ENCODE results near the gene PGM5.

PGM5 gene

DNA sequence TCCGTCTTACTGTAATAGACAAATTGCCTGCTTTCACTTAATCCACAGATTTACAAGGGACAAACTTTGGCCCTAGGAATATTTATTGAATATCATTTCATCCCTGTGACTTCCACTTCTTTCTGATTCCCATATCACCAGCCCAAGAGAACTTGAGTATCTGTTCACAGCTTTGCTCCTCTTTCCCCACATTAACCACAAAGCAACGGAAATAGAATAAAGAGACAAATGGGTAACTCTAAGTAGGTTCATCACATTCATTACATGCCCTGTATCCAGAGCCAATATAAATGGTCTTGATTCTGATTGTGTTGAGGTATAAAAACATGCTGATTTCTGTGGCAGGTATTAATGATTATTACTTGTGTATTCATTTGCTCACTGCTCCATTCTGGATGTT lies 142.4 kb downstream of the PGM5 start:
- no peak for DNase-seq

DNA sequence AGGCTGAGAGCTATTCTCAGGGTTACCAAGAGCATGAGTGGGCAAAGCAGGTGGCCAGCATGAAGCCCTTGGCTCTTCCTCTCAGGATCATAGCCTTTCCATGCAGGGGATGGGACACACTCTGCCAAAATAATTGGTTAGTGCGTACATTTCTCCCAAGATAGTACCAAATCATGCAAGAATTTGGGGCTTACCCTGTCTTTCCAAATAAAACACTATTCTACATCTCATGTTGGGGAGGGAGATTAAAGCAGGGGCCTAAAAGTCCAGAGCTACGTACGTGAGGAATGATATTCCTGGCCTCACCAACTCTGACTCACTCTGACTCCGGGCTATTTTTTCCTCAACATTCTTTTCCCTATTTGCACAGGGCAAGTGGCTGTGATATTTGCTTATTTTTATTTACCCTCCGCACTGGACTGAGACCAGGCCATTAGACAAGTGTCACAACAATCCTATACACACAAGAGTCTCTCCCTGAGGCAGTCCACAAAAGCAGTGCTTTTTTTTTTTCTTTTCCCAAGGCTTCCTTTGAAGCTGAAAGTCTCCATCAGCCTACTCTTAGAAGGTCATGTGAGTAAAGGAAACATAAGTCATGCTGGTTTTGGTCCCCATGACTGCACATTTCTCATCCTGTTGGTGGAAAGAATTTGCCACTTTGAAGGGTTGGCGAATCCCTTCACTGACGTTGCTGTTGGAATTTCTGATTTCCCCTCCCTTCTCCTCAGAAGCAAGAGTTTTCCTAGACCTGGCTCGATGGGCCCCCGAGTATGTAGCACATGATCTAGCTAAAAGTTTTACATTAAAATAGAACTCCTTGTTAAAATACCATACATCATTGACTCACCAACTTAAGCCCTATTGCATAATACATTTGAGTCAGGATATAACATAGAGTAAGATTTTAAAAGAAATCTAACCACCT lies 144.3 kb downstream of the PGM5 start:
- DNase-seq = peak; percentile 45

DNA sequence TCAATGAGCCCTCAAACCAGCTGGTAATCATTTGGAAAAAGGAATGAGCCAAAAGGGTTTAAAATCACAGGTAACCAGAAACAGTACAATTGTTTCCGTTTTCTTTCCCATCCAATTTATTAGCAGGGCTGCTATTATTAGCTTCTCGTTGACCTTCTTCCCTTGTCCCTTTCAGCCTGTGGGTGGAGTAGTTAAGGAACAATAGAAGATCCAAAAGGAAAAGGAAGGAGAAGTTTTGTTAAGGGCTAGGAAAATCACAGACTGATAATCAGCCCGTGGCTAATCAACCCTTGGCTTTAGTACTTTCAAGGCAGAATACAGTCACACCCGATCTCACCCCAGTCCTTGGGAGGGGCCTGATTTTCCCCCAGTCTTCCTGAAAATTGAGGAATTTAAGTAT lies 145.9 kb downstream of the PGM5 start:
- no peak for DNase-seq

DNA sequence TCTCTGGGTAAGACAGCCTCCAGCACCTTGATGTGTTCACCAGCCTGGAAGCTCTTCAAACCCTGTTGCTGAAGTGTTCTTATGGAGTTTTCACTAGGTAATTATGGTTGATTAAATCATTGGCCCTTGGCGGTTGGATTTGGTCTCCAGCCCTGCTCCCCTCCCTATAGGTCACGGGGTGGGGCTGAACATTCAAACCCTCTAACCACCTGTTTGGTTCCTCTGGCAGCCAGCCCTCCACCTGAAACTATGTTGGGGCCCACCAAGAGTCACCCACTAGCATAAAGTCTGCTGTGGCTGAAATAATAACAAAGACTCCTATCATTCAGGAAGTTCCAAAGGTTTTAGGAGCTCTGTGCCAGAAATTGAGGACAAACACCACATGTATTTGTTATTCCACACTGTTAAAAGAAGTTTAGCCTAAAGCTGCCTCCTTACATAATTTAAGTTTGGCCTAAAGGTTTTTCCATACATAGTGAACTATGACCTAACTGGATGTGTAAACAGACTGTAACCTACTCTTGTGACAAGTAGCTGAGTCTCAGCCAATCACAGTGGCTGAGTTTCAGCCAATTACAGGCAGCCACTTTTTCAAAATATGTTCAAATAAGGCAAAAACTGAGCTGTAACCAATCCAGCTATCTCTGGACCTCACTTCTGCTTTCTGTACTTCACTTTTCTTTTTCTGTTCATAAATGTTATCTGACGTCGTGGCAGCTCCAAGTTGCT lies 149.4 kb downstream of the PGM5 start:
- DNase-seq = no peak

DNA sequence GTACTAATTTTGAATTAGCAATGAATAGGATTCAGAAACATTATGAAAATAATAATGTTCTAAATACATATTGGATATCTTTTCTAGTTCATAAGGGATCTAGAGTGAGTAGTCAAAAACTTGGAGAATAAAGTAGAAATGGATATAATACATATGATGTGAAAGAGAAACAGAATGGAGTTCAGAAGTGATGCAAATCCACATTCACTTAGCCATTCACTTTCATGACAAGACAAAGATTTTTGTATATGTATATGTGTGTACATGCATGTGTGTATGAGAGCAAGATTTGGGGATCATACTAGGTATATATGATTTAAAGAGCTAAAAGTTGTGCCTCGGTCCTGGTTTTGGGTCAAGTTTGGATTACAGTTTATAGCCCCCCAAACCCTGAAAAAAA lies 150.1 kb downstream of the PGM5 start:
- no peak for DNase-seq

DNA sequence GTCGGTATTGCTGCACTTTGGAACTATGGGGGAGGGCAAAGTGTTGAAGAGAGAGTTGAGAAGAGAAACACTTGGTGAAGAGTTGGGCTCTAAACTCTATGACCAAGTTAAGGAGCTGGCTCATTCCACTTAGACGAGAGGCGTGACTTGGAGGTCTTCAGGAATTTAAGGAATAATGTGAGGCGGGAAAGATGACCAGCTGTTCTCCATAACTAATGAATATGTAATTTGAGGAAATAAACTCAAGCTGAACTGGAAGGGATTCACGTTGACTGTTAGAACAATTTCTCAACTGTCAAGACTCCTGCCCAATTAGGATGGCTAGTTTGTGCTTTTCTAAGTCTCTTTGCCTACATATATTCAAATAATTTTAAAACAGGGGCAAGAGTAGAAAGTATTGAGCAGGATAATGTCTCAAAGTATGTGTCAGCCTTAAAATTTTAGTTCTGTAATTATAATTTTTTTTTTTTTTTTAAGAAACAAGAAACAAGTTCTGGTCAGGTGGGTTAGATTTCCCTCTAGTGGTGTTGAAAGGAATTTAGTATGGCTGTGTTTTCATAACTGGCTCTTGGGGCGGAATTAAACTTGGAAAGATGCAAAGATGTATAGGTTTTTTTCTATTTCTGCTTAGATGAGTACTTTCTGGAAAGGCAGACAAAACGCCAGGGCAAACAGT lies 150.9 kb downstream of the PGM5 start:
- peak; percentile 29 for DNase-seq

DNA sequence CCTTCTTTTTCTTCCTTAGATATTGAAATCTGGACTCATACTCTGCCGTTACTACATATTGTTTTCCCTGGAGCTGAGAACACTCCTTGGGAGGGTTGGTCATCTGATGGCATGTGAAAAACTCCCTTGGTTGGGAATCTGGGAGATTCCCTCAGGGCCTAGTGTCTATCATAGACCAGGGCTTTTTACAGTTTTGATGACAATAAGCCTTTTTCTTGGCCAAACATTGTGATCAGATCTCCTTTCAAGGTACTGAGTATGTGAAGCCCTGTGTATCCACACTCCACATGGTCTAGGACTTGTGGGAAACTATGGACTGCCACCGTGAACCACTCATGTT lies 151.4 kb downstream of the PGM5 start:
- DNase-seq = no peak

DNA sequence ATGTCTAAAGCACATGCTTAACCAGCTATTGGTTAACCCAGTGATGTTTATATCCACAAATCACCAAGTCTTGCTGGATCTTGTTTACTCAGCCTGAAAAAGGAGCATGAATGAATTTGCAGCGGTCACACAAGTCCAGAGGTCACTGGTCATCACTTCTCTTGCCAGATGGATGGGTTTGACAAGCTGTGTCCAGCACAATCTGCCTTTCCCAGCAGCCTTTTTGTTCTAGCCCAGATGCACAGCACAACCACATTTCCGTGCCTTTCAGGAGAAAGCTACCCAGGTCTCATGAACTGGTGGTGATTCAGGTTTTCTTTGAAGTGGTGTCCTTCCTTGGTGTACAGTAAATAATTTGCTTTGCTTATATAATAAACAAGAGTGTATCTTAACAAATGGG lies 152.1 kb downstream of the PGM5 start:
- no peak for DNase-seq

DNA sequence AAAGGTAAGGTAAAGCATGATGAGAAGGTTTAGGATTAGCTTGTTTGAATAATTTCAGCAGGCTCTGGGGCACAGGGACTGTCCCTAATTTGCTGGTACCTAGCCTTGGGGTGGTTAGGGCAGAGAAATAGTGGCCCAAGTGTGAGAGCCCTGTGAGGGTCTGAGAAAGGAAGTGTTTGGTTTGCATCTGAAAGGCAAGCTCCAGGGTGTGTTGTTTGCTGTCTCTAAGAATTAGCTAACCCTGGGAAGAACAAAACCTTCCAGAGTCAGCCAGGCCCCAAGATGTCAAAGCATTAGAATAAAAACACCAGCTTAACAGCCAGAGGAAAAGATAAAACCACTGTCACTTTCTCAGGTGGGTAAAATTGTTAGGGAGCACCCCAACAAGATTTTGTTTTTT lies 153.3 kb downstream of the PGM5 start:
- no peak for DNase-seq

DNA sequence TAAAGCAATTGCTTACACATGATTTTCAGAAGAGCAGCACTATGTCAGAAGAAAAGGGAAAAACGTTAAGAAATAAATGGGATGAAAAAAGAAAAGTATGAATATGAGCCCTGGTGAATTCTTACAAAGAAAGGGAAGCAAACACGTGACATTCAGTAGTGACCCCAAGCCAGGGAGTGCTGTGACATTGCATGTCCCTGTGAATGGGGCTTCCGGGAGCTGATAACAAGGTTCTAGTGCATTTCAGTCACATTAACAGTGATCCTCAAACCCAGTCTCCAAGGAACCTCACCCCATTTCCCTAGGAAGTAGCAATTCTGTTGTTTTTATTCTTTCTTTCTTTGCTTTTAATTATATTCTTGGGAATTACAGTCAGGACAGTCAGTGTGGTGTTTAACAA lies 157.0 kb downstream of the PGM5 start:
- DNase-seq = no peak

DNA sequence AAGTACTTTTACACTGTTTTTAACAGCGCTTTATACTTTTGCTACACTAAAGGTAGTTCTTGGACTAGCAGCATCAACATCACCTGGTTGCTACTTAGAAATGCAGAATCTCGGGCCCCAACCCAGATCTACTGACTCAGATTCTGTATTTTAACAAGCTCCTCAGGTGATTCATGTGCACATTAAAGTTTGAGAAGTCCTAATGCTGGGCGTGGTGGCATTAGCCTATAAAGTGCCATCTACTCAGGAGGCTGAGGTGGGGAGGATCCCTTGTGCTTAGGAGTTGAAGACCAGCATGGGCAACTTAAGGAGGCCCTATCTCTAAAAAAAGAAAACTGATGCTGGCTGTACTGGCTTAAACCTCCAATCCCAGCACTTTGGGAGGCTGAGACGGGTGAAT lies 157.6 kb downstream of the PGM5 start:
- DNase-seq = no peak

DNA sequence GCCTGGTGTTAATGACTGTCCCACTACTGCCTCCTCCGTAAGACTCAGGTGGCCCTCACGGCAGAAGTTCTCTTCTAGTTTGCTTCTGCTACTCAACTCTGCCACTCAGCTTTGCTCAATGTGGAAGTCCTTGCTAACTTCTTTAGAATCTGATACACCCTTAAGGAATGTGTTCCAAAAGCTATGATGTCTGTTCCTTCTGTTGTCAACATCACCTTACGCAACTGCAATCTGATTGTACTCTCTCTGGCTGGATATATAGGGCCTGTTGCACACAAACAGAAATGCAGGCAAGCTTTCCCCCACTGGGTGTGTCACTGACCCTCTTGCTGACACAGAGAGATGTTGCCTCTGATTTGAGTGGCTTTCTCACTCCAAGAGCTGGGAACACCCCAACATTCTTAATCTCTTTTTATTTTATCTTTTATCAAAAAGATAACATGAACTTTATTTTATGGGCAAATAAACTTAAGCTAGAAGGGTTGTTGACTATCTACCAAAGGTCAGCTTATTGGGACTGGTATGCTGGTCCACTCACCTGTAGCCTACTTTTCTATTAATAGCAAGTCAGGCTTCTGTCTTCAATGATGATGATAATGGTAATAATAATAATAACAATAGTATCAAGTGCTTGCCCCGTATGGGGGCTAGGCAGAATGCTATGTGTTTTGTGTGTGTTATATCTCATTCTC lies 159.1 kb downstream of the PGM5 start:
- peak; percentile 10 for DNase-seq

DNA sequence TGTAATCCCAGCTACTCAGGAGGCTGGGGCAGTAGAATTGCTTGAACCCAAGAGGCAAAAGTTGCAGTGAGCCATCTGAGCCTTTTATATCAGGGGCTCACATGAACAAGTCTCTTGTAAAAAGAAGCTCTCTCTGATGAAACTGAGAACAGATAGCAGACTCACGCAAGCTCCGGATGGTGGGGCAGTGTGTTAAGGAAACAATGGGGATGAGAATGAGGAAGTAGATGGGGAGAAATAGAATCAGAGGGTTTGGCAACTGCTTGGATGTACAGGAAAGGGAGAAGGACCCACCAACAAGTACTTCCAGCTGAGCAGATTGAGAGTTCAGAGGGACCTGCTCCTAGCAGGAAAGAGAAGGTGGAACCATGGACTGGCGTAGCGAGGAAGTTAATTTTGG lies 165.7 kb downstream of the PGM5 start:
- no peak for DNase-seq

DNA sequence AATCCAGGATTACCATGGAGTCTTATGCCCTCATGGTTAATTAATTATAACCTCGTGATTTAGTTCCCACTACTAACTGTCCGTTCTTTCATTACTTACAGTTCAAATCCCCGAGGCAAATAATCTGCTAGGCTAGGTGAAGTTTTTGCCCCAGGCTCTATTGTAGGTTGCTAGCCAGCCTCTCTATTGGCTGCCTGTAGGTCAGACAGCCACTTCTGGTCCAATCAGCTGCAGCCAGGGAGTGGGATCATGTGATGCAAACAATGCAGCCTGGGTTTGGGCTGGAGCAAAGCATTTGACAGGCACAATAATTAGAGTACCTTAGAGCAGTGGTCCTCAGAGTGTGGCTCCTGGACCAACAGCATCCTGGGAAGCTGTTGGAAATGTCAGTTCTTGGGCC lies 166.5 kb downstream of the PGM5 start:
- DNase-seq = no peak

DNA sequence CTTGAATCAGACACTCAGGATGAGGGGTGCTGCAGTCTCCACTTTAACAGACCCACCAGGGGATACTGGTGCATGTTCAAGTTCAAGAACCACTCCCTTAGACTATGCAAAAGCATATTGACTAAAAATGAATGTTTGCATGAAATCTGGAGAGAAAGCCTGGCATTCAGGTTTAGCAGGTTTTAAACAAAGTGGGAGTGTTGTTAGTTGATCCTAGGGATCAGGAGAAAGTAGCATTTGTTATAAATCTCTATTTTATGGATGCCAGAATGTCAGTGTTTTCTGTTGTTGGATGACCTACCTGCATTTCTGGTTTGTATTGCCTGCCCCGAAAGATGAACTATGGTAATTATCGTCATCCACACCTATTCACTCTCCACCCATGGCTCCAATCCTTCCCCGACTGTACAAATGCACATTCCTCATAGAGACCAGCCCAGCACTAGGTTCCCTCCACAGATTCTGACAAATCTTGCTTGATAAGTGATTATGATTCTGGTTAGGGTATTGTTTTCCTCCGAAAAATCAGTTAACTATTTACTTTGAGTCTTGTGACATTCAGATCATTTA lies 167.0 kb downstream of the PGM5 start:
- no peak for DNase-seq

DNA sequence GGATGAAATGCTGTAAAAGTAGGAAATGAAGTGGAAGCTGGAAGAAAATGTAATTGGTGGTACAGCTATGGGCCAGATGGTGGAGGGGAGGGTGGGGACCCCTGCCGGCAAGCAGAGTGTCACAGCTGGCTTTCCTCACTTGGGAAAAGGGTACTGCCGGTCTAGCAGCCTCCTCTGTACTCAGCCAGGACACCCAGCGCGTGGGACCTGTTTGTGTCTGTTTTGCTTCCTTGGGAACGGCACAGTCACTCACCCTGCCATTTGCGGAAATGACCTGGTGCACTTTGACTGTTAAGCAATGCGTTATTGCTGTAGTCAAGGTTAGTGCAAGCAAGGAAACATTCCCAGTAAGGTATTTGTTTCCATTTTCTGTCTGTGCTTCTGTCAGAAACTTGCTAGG lies 174.2 kb downstream of the PGM5 start:
- no peak for DNase-seq

DNA sequence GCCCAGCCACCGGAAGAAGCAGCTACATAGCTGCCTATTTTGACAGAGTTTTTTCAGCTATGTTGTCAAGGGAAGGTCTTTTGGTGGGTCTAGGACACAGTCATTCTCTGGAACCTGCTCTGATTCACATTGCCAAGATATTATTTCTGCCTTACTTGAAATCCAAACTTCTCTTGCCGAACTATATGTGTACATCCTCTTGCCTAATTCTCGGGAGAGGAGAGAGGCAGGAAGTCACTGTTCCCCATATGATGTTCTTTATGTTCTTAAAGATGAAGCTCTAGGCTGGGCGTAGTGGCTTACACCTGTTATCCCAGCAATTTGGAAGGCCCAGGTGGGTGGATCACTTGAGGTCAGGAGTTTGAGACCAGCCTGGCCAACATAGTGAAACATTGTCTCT lies 175.7 kb downstream of the PGM5 start:
- DNase-seq = no peak

DNA sequence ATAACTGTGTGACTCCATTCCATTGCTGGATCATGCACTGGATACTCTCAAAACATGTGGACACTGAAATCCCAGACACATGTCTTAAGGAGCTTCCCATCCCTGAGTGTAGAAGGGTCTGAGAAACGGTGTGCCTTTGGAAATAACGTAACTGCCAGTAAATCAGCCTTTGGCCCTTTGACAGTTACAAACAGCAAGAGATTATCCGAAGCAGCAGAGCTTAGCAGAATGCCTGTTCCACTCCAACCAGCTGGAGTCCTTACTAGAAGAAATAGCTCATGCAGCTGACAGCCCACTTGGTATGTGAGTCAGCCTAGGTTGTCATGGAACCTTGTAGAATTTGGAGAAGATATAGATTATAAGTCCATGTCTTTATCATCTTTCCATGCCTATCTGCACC lies 177.3 kb downstream of the PGM5 start:
- DNase-seq = no peak

DNA sequence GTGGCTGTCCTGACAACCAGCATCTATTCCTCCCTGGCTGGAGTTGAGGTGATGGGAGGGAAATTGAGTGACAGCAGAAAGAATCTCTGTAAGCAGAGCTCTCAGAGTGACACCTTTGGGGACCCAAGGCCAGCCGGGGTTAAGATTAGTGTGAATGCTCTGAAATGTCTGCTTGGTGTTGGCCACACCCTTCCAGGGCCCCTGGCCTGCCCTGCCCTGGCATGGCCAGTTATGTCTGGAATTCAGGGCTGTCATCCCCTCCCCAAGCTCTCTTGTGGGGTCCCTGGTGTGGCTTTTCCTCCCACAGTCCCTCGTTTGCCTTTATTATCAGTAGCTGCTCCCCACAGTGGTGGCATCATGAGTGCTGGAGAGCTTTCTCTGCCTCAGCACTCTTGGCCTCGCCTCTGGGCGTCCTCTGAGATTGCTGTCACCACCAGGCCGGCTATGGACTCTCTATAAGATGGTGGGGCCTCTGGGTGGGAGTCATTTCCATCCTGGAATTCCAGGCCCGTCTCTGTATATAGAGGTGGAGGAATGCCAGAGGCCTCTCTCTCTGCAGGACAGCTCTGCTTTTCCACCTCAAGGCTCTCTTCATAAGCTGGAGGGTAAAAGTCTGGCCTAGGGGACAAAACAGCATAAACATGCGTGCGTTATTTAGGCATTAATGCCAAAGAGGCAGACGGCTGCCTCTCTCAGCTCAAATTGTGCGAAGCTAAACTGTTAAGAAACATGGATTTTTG lies 180.6 kb downstream of the PGM5 start:
- DNase-seq = no peak

DNA sequence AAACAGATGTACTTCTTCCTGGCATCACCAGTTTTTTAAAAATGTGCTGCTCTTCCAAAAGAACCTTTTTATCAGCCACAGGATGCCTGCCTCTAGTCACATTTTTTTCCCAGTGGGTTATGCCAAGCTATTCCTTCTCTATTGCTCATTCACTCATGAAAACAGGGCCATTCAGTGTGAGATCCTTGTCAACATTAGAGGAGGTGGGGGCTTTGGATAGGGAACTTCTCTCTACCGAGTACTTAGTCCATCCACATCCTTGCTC lies 181.1 kb downstream of the PGM5 start:
- no peak for DNase-seq

DNA sequence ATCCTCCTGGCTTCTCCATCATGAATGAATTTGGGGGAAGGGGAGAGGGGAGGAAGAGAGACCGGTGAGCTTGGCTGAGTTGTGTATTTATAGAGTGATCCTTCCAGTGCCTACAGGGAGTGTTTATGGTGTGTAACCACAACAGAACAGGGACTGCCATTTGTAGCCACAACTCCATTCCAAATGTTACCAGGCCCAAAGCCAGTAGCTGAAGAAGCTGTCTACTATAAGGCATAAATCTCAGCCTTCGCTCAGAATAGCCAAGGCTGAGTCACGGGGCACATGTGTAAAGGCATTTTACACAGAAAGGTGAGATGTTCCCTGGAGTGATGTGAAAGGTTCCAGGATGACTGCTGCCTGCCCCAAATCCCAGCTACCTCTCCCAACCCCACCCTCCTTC lies 181.8 kb downstream of the PGM5 start:
- no peak for DNase-seq

All from fibroblast of skin of scalp (primary cell).